Subcutaneous abdominal adipose tissue (tissue), 5 donors: ENCODE measurements around the gene TSPYL1.

Experiments
- H3K27ac ChIP-seq: one replicate; pipeline ENCODE4 v1.7.0; 2013; ENCODE audit warnings: low read depth, mild to moderate bottlenecking, inconsistent platforms, low read length, moderate library complexity
- H3K27me3 ChIP-seq, 5 donors: one replicate each; pipeline ENCODE4 v1.7.0; 2013; ENCODE audit warnings: low read length in 5 of 5, inconsistent platforms in 1 of 5; ENCODE audit not compliant: control insufficient read depth in 5 of 5, insufficient read depth in 4 of 5
- H3K36me3 ChIP-seq, 5 donors: one replicate each; pipeline ENCODE4 v1.7.0; 2013; ENCODE audit warnings: low read length in 5 of 5; ENCODE audit not compliant: control insufficient read depth in 5 of 5, insufficient read depth in 5 of 5
- H3K4me1 ChIP-seq, 5 donors: one replicate each; pipeline ENCODE4 v1.7.0; 2013; ENCODE audit warnings: low read length in 5 of 5, mild to moderate bottlenecking in 3 of 5, moderate library complexity in 1 of 5; ENCODE audit not compliant: control insufficient read depth in 5 of 5, insufficient read depth in 5 of 5
- H3K4me3 ChIP-seq, 5 donors: one replicate each; pipeline ENCODE4 v1.7.0; 2013; ENCODE audit warnings: low read length in 5 of 5, low read depth in 1 of 5
- H3K9ac ChIP-seq, 5 donors: one replicate each; pipeline ENCODE4 v1.7.0; 2013; ENCODE audit warnings: low read length in 5 of 5, mild to moderate bottlenecking in 4 of 5, moderate library complexity in 3 of 5
- H3K9me3 ChIP-seq, 5 donors: one replicate each; pipeline ENCODE4 v1.7.0; 2013; ENCODE audit warnings: low read length in 5 of 5; ENCODE audit not compliant: control insufficient read depth in 5 of 5
- donor health status: healthy.
- donor health status: healthy.
- donor health status: healthy.
- donor health status: healthy.
- donor health status: healthy.

The TSPYL1 gene

DNA sequence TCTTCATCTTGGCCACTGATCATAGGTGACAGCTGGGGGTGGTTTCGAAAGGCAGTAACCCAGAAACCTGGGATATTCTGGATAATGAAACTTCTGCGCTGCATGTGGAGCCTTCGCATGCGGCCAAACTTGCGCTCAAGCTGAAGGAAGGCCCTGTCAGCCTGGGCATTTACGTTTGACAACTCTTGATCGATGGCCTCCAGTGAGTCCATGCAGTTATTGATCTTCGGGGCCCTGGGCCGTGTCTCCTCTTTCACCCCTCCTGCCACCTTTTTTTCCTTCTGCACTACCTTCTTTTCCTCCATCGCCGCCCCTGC lies 26.6 kb downstream of the TSPYL1 start:
- H3K4me3 ChIP-seq, result peak overlapping the region; percentile 88 to 96 (median 95)
- peaks cover 0 to 3% (median 0%) of the 10 kb centered on the region in 5 donors for H3K36me3 ChIP-seq
- peaks cover 3 to 43% (median 39%) of the 10 kb centered on the region in 5 donors for H3K4me1 ChIP-seq
- H3K9ac ChIP-seq, result peak overlapping the region in 4 of 5 donors; percentile 71 to 79 (median 76)
- H3K27ac ChIP-seq, result peak overlapping the region; percentile 91
- no peaks in the 10 kb centered on the region for H3K9me3 ChIP-seq
- H3K27me3 ChIP-seq, result no peaks in the 10 kb centered on the region

GRCh38 chr6:116251568-116252384 lies 28.0 kb downstream of the TSPYL1 start:
- H3K27ac ChIP-seq, result no peak overlapping the region
- H3K9ac ChIP-seq, result no peak overlapping the region
- H3K4me3 ChIP-seq, result no peak overlapping the region
- no peaks in the 10 kb centered on the region for H3K9me3 ChIP-seq
- peaks cover 0 to 3% (median 0%) of the 10 kb centered on the region in 5 donors for H3K36me3 ChIP-seq
- peaks cover 3 to 43% (median 39%) of the 10 kb centered on the region in 5 donors for H3K4me1 ChIP-seq
- no peaks in the 10 kb centered on the region for H3K27me3 ChIP-seq

GRCh38 chr6:116248577-116248976 lies 31.2 kb downstream of the TSPYL1 start:
- Histone ChIP-seq H3K27me3 (no peaks in the 10 kb centered on the region), H3K4me3 (no peak overlapping the region), H3K9ac (no peak overlapping the region), H3K9me3 (no peaks in the 10 kb centered on the region), H3K36me3 (peaks cover 3 to 5% (median 4%) of the 10 kb centered on the region in 5 donors), H3K4me1 (peaks cover 3 to 29% (median 28%) of the 10 kb centered on the region in 5 donors), H3K27ac (no peak overlapping the region)

DNA sequence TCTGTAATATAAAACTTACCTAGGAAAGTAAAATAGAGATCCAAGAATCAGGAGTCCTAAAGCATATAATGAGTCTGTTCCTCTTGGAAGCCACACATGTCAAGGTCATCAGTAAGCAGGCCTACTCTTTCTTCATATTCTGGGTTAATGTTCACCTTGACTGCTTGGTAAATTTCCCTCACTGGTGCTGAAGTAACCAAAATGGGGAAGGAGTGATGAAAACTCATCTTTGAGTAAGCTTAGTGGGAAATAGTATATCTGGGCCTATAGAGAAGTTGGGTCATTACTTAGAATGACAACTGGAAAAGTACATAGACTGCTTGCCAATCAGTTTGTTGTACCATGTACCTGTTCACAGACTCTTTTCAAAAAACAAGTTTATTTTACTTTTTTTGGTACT lies 32.4 kb downstream of the TSPYL1 start:
- Histone ChIP-seq H3K27ac (no peak overlapping the region), H3K4me3 (no peak overlapping the region), H3K36me3 (peaks cover 3 to 6% (median 5%) of the 10 kb centered on the region in 5 donors), H3K4me1 (peaks cover 3 to 16% (median 16%) of the 10 kb centered on the region in 5 donors), H3K27me3 (no peaks in the 10 kb centered on the region), H3K9me3 (no peaks in the 10 kb centered on the region), H3K9ac (no peak overlapping the region)

DNA sequence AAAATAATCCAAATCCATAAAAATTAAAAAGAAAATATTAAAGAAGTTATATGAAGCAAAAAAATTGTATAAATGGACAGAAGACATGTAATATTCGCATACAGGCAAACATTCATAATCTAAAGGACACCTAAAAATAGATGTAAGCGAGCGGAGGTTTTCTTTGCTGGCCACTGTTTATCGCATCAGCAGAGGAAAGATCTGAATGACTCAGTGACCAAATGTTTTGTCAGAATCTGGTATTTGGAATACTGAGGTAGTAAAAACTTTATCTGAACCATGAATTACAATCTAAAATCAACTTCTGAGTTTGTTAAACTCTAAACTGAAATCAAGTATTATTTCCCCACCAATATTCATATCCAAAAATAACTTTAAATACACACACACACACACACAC lies 33.6 kb downstream of the TSPYL1 start:
- H3K27ac ChIP-seq, result no peak overlapping the region
- H3K9me3 ChIP-seq, result no peaks in the 10 kb centered on the region
- no peak overlapping the region for H3K9ac ChIP-seq
- peaks cover 3 to 7% (median 6%) of the 10 kb centered on the region in 5 donors for H3K4me1 ChIP-seq
- no peak overlapping the region for H3K4me3 ChIP-seq
- H3K36me3 ChIP-seq, result peaks cover 3 to 6% (median 5%) of the 10 kb centered on the region in 5 donors
- no peaks in the 10 kb centered on the region for H3K27me3 ChIP-seq

GRCh38 chr6:116244284-116244683 lies 35.4 kb downstream of the TSPYL1 start:
- no peaks in the 10 kb centered on the region for H3K27me3 ChIP-seq
- H3K9ac ChIP-seq, result no peak overlapping the region
- no peaks in the 10 kb centered on the region for H3K4me1 ChIP-seq
- H3K9me3 ChIP-seq, result no peaks in the 10 kb centered on the region
- no peak overlapping the region for H3K27ac ChIP-seq
- H3K4me3 ChIP-seq, result no peak overlapping the region
- H3K36me3 ChIP-seq, result peaks cover 3 to 9% (median 6%) of the 10 kb centered on the region in 5 donors

DNA sequence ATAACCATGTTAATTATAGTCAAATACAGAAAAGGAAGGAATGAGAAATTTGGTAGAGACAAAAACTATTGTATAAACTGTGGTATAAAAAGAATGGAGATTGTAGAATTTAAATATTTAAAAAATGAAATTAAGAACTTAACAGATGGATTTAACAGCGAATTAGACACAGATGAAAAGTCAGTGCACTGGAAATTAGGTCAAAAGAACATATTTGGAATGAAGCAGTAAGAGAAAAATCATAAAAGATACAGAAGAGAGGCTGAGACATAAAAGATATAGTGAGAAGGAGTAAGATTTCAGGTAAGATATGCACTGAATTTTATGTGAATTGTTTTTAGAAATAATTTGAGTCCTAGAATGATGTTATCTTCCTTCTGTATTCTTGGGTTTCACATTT lies 39.9 kb downstream of the TSPYL1 start:
- Histone ChIP-seq H3K9ac (no peak overlapping the region), H3K36me3 (peaks cover 5 to 26% (median 15%) of the 10 kb centered on the region in 5 donors), H3K27ac (no peak overlapping the region), H3K4me1 (no peaks in the 10 kb centered on the region), H3K4me3 (no peak overlapping the region), H3K27me3 (no peaks in the 10 kb centered on the region), H3K9me3 (no peaks in the 10 kb centered on the region)

DNA sequence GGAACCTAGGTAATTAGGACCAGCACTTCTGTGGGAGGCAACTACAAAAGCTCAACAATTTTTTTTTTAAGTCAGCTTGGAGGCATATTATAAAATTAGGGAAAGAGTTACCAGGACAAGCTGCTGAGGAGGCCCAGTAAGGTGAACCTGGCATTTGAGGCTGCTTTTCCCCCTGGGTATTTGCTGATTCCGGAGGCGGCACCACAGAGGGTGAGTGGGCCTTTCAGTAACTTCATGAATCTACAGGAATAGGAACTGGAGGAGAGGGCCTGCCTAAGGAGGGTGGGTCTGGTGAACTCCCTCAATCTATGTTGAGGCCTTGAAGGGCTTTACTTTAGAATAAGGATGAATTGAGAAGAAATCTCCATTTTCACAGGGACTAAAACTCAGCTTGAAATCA lies 40.5 kb downstream of the TSPYL1 start:
- Histone ChIP-seq H3K27me3 (no peaks in the 10 kb centered on the region), H3K36me3 (peaks cover 5 to 25% (median 13%) of the 10 kb centered on the region in 5 donors), H3K9ac (no peak overlapping the region), H3K27ac (no peak overlapping the region), H3K4me1 (no peaks in the 10 kb centered on the region), H3K4me3 (no peak overlapping the region), H3K9me3 (no peaks in the 10 kb centered on the region)

DNA sequence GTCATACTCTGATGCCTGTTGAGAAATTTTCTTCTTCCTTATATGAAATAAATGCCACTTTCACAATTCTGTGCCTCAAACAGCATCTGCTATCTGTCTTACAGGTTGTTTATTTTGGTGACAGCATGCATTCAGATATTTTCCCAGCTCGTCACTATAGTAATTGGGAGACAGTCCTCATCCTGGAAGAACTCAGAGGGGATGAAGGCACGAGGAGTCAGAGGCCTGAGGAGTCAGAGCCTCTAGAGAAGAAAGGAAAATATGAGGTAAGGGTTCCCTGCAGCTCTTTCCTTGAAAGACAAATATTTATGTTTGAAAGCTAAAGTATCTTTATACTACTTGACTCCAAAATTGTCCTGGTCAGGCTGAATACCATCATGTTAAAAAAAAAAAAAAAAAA lies 41.6 kb downstream of the TSPYL1 start:
- H3K4me3 ChIP-seq, result no peak overlapping the region
- no peaks in the 10 kb centered on the region for H3K4me1 ChIP-seq
- no peak overlapping the region for H3K27ac ChIP-seq
- no peaks in the 10 kb centered on the region for H3K9me3 ChIP-seq
- H3K27me3 ChIP-seq, result no peaks in the 10 kb centered on the region
- no peak overlapping the region for H3K9ac ChIP-seq
- peaks cover 3 to 22% (median 13%) of the 10 kb centered on the region in 5 donors for H3K36me3 ChIP-seq

DNA sequence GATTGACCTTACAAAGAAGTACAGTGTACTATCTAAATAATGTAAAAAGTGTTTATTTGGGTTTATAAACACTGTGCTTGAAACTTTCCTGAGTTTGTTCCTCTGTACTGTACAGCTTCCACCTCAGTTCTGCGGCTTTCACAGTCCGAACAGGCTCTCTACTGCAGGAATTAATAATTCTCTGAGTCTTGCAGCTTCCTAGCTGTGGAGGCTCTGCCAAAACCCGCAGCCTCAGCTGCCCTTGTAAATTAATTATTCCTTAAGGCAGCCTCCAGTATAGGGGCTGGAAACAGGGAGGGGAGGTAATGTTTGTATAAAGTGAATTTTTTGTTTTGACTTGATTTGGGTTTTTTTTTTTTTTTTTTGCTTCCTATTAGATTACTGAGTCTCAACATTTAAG lies 45.0 kb downstream of the TSPYL1 start:
- Histone ChIP-seq H3K9ac (no peak overlapping the region), H3K36me3 (peaks cover 3 to 22% (median 13%) of the 10 kb centered on the region in 5 donors), H3K9me3 (no peaks in the 10 kb centered on the region), H3K4me1 (no peaks in the 10 kb centered on the region), H3K27ac (no peak overlapping the region), H3K4me3 (no peak overlapping the region), H3K27me3 (no peaks in the 10 kb centered on the region)
